Measurements from ENCODE around the gene MARK4. TPM values are rescaled to one million over a fixed set of nuclear protein-coding genes. Genes with fewer than 3 reads are reported as not detected.

The MARK4 gene
- total and polyA plus RNA-seq, 4 donors = 3.5 to 11.1 (median 6.1) TPM

GRCh38 chr19:45258862-45259261, 7.8 kb downstream of the MARK4 start:
- TF ChIP-seq MAX (IDR thresholded peaks at IDR 0.05) = no peak
- TF ChIP-seq NR2F2 (IDR thresholded peaks at IDR 0.05) = no peak
- TF ChIP-seq GABPA (IDR thresholded peaks at IDR 0.05 in 1 of 2, conservative IDR thresholded peaks at IDR 0.05 in 1 of 2) = no peak
- TF ChIP-seq ZBTB33 (IDR thresholded peaks at IDR 0.05) = no peak
- TF ChIP-seq JUND (IDR thresholded peaks at IDR 0.05) = no peak
- no peak for TF ChIP-seq YY1 (IDR thresholded peaks at IDR 0.05)
- H3K9me3 ChIP-seq (ENCODE audit: control insufficient read depth in 4 of 4, low read length in 3 of 4) = no peaks in the 10 kb centered on the region
- no peaks in the 10 kb centered on the region for H3K27me3 ChIP-seq (ENCODE audit: control insufficient read depth in 4 of 4, insufficient read depth in 4 of 4, low read length in 3 of 4)
- no peak overlapping the region for H3K27ac ChIP-seq (ENCODE audit: low read depth in 1 of 2, low read length in 2 of 2)
- peaks cover 0 to 3% (median under 1%) of the 10 kb centered on the region in 4 donors for H3K36me3 ChIP-seq (ENCODE audit: control insufficient read depth in 4 of 4, insufficient read depth in 3 of 4, low read depth in 1 of 4, low read length in 3 of 4)
- H3K9ac ChIP-seq (ENCODE audit: low read depth in 1 of 2, low read length in 2 of 2) = no peak overlapping the region
- WGBS = 98% methylated on average over 19 of the region's 19 CpGs
- peaks cover 0 to 10% (median 7%) of the 10 kb centered on the region in 4 donors for H3K4me1 ChIP-seq (ENCODE audit: control insufficient read depth in 4 of 4, insufficient read depth in 4 of 4, low read length in 3 of 4)
- DNase-seq (ENCODE audit: low spot score) = no peak
- no peak overlapping the region for H3K4me3 ChIP-seq (ENCODE audit: low read depth in 1 of 3, low read length in 3 of 3)

GRCh38 chr19:45262570-45262969, 11.5 kb downstream of the MARK4 start:
- no peak overlapping the region for H3K27ac ChIP-seq (ENCODE audit: low read depth in 1 of 2, low read length in 2 of 2)
- H3K36me3 ChIP-seq (ENCODE audit: control insufficient read depth in 4 of 4, insufficient read depth in 3 of 4, low read depth in 1 of 4, low read length in 3 of 4) = peaks cover 0 to 11% (median 6%) of the 10 kb centered on the region in 4 donors
- no peak overlapping the region for H3K9ac ChIP-seq (ENCODE audit: low read depth in 1 of 2, low read length in 2 of 2)
- TF ChIP-seq ZBTB33 (IDR thresholded peaks at IDR 0.05) (no peak), YY1 (IDR thresholded peaks at IDR 0.05) (no peak), NR2F2 (IDR thresholded peaks at IDR 0.05) (no peak)
- no peaks in the 10 kb centered on the region for H3K27me3 ChIP-seq (ENCODE audit: control insufficient read depth in 4 of 4, insufficient read depth in 4 of 4, low read length in 3 of 4)
- H3K4me1 ChIP-seq (ENCODE audit: control insufficient read depth in 4 of 4, insufficient read depth in 4 of 4, low read length in 3 of 4) = no peaks in the 10 kb centered on the region
- no peak overlapping the region for H3K4me3 ChIP-seq (ENCODE audit: low read depth in 1 of 3, low read length in 3 of 3)
- H3K9me3 ChIP-seq (ENCODE audit: control insufficient read depth in 4 of 4, low read length in 3 of 4) = no peaks in the 10 kb centered on the region
- 95% methylated on average over 6 of the region's 6 CpGs for WGBS
- DNase-seq (ENCODE audit: low spot score) = no peak

- H3K27me3 ChIP-seq (ENCODE audit: control insufficient read depth in 4 of 4, insufficient read depth in 4 of 4, low read length in 3 of 4) = no peaks in the 10 kb centered on the region
- 96% methylated on average over 11 of the region's 11 CpGs for WGBS
- H3K27ac ChIP-seq (ENCODE audit: low read depth in 1 of 2, low read length in 2 of 2) = no peak overlapping the region
- H3K4me3 ChIP-seq (ENCODE audit: low read depth in 1 of 3, low read length in 3 of 3) = no peak overlapping the region
- no peak overlapping the region for H3K9ac ChIP-seq (ENCODE audit: low read depth in 1 of 2, low read length in 2 of 2)
- no peak for DNase-seq (ENCODE audit: low spot score)
- no peaks in the 10 kb centered on the region for H3K9me3 ChIP-seq (ENCODE audit: control insufficient read depth in 4 of 4, low read length in 3 of 4)
- H3K4me1 ChIP-seq (ENCODE audit: control insufficient read depth in 4 of 4, insufficient read depth in 4 of 4, low read length in 3 of 4) = no peaks in the 10 kb centered on the region
- H3K36me3 ChIP-seq (ENCODE audit: control insufficient read depth in 4 of 4, insufficient read depth in 3 of 4, low read depth in 1 of 4, low read length in 3 of 4) = peaks cover 0 to 13% (median 6%) of the 10 kb centered on the region in 4 donors
- TF ChIP-seq RXRA (IDR thresholded peaks at IDR 0.05) (no peak), CTCF (IDR thresholded peaks at IDR 0.05; ENCODE audit: low read depth, low read length, missing input control) (no peak), JUND (IDR thresholded peaks at IDR 0.05) (no peak), EGR1 (IDR thresholded peaks at IDR 0.05; ENCODE audit: low read depth in 2 of 2) (no peak), ATF3 (IDR thresholded peaks at IDR 0.05) (no peak), MAX (IDR thresholded peaks at IDR 0.05) (no peak), RAD21 (IDR thresholded peaks at IDR 0.05) (no peak), HNF4A (conservative IDR thresholded peaks at IDR 0.05) (no peak), NR2F2 (IDR thresholded peaks at IDR 0.05) (no peak), FOXA2 (IDR thresholded peaks at IDR 0.05) (no peak), REST (IDR thresholded peaks at IDR 0.05) (no peak)
Measured at GRCh38 chr19:45263013-45263412, 11.9 kb downstream of the MARK4 start.

Data from liver (tissue), 9 donors.